ENCODE data around the gene FYCO1. TPM values are rescaled to one million over a fixed set of nuclear protein-coding genes. Genes with fewer than 3 reads are reported as not detected.

FYCO1 gene
- total RNA-seq, 1 experiment from 2014 or later, result 10.9 TPM

DNA sequence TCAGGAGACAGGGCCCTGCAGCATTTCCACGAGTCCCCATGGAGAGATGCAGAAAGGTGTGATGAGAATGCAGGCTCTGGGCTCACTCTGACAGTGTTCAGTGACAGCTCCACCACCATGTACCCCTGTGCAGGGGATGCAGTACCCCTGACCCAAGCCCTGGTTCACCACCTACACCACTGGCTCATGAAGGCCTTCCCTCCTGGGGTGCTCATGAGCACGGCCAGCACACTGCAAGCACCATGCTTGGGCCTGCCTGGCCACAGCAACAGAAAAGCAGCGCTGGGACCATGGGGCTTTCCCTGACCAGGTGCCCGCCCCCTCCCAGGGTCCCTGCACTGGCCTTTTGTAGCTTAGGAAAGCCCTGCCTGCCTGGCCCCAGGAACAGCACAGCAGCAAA, 46.2 kb downstream of the FYCO1 start:
- DNase-seq, result no peak
- Histone ChIP-seq H3K27me3 (replicated peaks; ENCODE audit: control insufficient read depth, insufficient read depth, low read length) (no peaks in the 10 kb centered on the region), H3K4me1 (no peaks in the 10 kb centered on the region), H3K9me3 (no peaks in the 10 kb centered on the region), H3K4me3 (ENCODE audit: low read depth, low read length) (no peak overlapping the region), H3K36me3 (ENCODE audit: control insufficient read depth, insufficient read depth, low read length) (peaks cover 2% of the 10 kb centered on the region)
- Mint-ChIP-seq H3K4me1 (ENCODE audit: low read depth, unreplicated experiment) (no peaks in the 10 kb centered on the region), H3K36me3 (ENCODE audit: insufficient read depth, unreplicated experiment) (peaks cover 22% of the 10 kb centered on the region), H3K27ac (ENCODE audit: unreplicated experiment) (no peak overlapping the region), H3K9me3 (ENCODE audit: unreplicated experiment) (no peaks in the 10 kb centered on the region), H3K27me3 (ENCODE audit: insufficient read depth, unreplicated experiment) (no peaks in the 10 kb centered on the region), H3K4me3 (ENCODE audit: unreplicated experiment) (no peak overlapping the region)
- intact Hi-C loops (cut with micrococcal nuclease; ENCODE audit: unreplicated experiment), result no loop called here
- ChIA-PET POLR2A (no interaction called here), CTCF (no interaction called here)
- no TSS peak for BruUV-seq (replicated peaks)
- TF ChIP-seq, protein P1, sequence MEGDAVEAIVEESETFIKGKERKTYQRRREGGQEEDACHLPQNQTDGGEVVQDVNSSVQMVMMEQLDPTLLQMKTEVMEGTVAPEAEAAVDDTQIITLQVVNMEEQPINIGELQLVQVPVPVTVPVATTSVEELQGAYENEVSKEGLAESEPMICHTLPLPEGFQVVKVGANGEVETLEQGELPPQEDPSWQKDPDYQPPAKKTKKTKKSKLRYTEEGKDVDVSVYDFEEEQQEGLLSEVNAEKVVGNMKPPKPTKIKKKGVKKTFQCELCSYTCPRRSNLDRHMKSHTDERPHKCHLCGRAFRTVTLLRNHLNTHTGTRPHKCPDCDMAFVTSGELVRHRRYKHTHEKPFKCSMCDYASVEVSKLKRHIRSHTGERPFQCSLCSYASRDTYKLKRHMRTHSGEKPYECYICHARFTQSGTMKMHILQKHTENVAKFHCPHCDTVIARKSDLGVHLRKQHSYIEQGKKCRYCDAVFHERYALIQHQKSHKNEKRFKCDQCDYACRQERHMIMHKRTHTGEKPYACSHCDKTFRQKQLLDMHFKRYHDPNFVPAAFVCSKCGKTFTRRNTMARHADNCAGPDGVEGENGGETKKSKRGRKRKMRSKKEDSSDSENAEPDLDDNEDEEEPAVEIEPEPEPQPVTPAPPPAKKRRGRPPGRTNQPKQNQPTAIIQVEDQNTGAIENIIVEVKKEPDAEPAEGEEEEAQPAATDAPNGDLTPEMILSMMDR (IDR thresholded peaks at IDR 0.05; ENCODE audit: insufficient read depth in 1 of 2, low read depth in 1 of 2, low read length in 1 of 2, severe bottlenecking in 1 of 2, unreplicated experiment in 1 of 2), result no peak

DNA sequence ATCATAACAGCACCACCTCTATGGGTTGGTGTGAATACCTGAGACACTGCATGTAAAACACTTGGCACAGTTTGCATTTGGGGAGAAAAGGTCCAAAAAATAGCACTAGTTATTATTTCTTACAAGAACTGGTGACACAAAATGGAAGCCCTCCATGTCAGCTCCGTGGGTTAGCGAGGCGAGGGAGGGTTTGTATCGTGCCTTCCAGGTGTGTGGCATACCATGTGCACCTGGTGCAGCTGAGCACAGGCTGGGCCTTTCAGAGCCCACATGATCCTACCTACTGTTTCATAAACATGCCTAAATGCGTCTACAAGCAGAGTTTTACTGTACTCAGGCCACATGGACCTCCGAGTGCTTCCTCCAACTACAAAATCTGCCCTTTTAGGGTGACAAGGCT, 46.7 kb downstream of the FYCO1 start:
- intact Hi-C loops (cut with micrococcal nuclease; ENCODE audit: unreplicated experiment), result no loop called here
- Histone ChIP-seq H3K27me3 (replicated peaks; ENCODE audit: control insufficient read depth, insufficient read depth, low read length) (no peaks in the 10 kb centered on the region), H3K9me3 (no peaks in the 10 kb centered on the region), H3K36me3 (ENCODE audit: control insufficient read depth, insufficient read depth, low read length) (peaks cover 2% of the 10 kb centered on the region), H3K4me3 (ENCODE audit: low read depth, low read length) (no peak overlapping the region), H3K4me1 (no peaks in the 10 kb centered on the region)
- ChIA-PET CTCF (no interaction called here), POLR2A (no interaction called here)
- Mint-ChIP-seq H3K9me3 (ENCODE audit: unreplicated experiment) (no peaks in the 10 kb centered on the region), H3K27ac (ENCODE audit: unreplicated experiment) (no peak overlapping the region), H3K36me3 (ENCODE audit: insufficient read depth, unreplicated experiment) (peaks cover 20% of the 10 kb centered on the region), H3K4me3 (ENCODE audit: unreplicated experiment) (no peak overlapping the region), H3K27me3 (ENCODE audit: insufficient read depth, unreplicated experiment) (no peaks in the 10 kb centered on the region), H3K4me1 (ENCODE audit: low read depth, unreplicated experiment) (no peaks in the 10 kb centered on the region)
- no peak for DNase-seq
- TF ChIP-seq, protein P1 (IDR thresholded peaks at IDR 0.05; ENCODE audit: insufficient read depth in 1 of 2, low read depth in 1 of 2, low read length in 1 of 2, severe bottlenecking in 1 of 2, unreplicated experiment in 1 of 2), result no peak
- no TSS peak for BruUV-seq (replicated peaks)

DNA sequence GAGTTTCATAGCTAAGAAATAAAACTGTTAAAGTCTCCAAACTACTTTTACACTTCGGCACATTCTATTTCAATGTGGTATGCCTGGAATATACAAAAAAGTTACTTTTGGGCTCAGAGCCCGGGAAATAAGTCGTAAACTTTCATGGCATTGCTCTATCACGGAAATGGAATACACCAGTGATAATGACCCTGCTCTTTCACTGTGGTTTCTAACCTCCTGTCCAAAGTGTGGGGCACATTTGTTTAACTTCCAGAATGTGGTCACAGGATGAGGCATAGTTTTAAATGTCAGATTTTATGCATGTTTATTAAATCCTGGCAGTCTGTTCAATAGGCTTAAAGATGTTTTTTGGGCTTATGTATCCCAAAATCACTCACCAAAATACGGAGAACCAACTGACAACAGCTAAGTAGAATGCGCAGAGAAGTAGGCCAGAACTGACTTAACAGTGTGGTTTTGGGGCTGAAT, 47.3 kb downstream of the FYCO1 start:
- peaks cover 15% of the 10 kb centered on the region for H3K36me3 Mint-ChIP-seq (ENCODE audit: insufficient read depth, unreplicated experiment)
- H3K4me3 Mint-ChIP-seq (ENCODE audit: unreplicated experiment), result no peak overlapping the region
- ChIA-PET POLR2A (no interaction called here), CTCF (no interaction called here)
- no TSS peak for BruUV-seq (replicated peaks)
- Histone ChIP-seq H3K36me3 (ENCODE audit: control insufficient read depth, insufficient read depth, low read length) (peaks cover 2% of the 10 kb centered on the region), H3K9me3 (no peaks in the 10 kb centered on the region), H3K4me3 (ENCODE audit: low read depth, low read length) (no peak overlapping the region), H3K27me3 (replicated peaks; ENCODE audit: control insufficient read depth, insufficient read depth, low read length) (no peaks in the 10 kb centered on the region), H3K4me1 (no peaks in the 10 kb centered on the region)
- no peaks in the 10 kb centered on the region for H3K9me3 Mint-ChIP-seq (ENCODE audit: unreplicated experiment)
- H3K27me3 Mint-ChIP-seq (ENCODE audit: insufficient read depth, unreplicated experiment), result no peaks in the 10 kb centered on the region
- H3K27ac Mint-ChIP-seq (ENCODE audit: unreplicated experiment), result no peak overlapping the region
- intact Hi-C loops (cut with micrococcal nuclease; ENCODE audit: unreplicated experiment), result no loop called here
- no peaks in the 10 kb centered on the region for H3K4me1 Mint-ChIP-seq (ENCODE audit: low read depth, unreplicated experiment)
- DNase-seq, result no peak
- TF ChIP-seq, protein P1 (IDR thresholded peaks at IDR 0.05; ENCODE audit: insufficient read depth in 1 of 2, low read depth in 1 of 2, low read length in 1 of 2, severe bottlenecking in 1 of 2, unreplicated experiment in 1 of 2), result no peak
